HL-60/S4 (cell line): ENCODE results near the gene DTX4.

Experiments
- in situ Hi-C: fragments of 300-500 bp; cut with MboI; formaldehyde crosslinking; loops from 2 replicates; pipeline ENCODE4 v1.14.3; 2022; ENCODE audit warnings: low sequenced_read_pairs

DTX4 gene

GRCh38 chr11:59216641-59217564 is 45.0 kb downstream of the DTX4 start:
- in situ Hi-C loops = no loop called here

GRCh38 chr11:59218319-59218718 is 46.4 kb downstream of the DTX4 start:
- in situ Hi-C loops = no loop called here

- in situ Hi-C loops = no loop called here
These were observed 47.0 kb downstream of the DTX4 start for GRCh38 chr11:59218893-59219292.

- in situ Hi-C loops = no loop called here
These were observed 47.9 kb downstream of the DTX4 start for GRCh38 chr11:59219836-59220235.

GRCh38 chr11:59221441-59221840 is 49.5 kb downstream of the DTX4 start:
- in situ Hi-C loops = no loop called here

GRCh38 chr11:59222464-59223060 is 50.6 kb downstream of the DTX4 start:
- in situ Hi-C loops = no loop called here

- in situ Hi-C loops = no loop called here
These were observed 51.2 kb downstream of the DTX4 start for GRCh38 chr11:59223177-59223576.

- in situ Hi-C loops = no loop called here
These were observed 51.7 kb downstream of the DTX4 start for GRCh38 chr11:59223611-59224010.

GRCh38 chr11:59224351-59224928 is 52.5 kb downstream of the DTX4 start:
- in situ Hi-C loops = no loop called here

GRCh38 chr11:59225017-59225416 is 53.1 kb downstream of the DTX4 start:
- in situ Hi-C loops = no loop called here

- in situ Hi-C loops = no loop called here
These were observed 54.5 kb downstream of the DTX4 start for GRCh38 chr11:59226396-59226795.

GRCh38 chr11:59240322-59240721 is 68.4 kb downstream of the DTX4 start:
- in situ Hi-C loops = no loop called here

- in situ Hi-C loops = no loop called here
These were observed 71.7 kb downstream of the DTX4 start for GRCh38 chr11:59243633-59244032.

GRCh38 chr11:59247531-59248227 is 75.7 kb downstream of the DTX4 start:
- in situ Hi-C loops = no loop called here

- in situ Hi-C loops = no loop called here
These were observed 77.6 kb downstream of the DTX4 start for GRCh38 chr11:59249535-59249934.

- in situ Hi-C loops = no loop called here
These were observed 81.1 kb downstream of the DTX4 start for GRCh38 chr11:59253001-59253400.

GRCh38 chr11:59254286-59254685 is 82.4 kb downstream of the DTX4 start:
- in situ Hi-C loops = no loop called here

GRCh38 chr11:59255281-59255680 is 83.3 kb downstream of the DTX4 start:
- in situ Hi-C loops = no loop called here
